SK-N-MC (cell line): ENCODE measurements around the gene CHST10.

ENCODE experiments used
- DNase-seq: peaks from one replicate; pipeline ENCODE4 v3.0.0-alpha.2; 2011; ENCODE audit warnings: low read depth, low spot score
- H3K27ac ChIP-seq: fragments of 200-600 bp; sonication (generic); 2 replicates; pipeline ENCODE4 v1.5.1; 2016; ENCODE audit warnings: mixed run types
- H3K36me3 ChIP-seq: fragments of 200-600 bp; sonication (generic); 2 replicates; pipeline ENCODE4 v1.6.1; 2017; ENCODE audit warnings: antibody characterized with exemption, low read length, mixed read lengths; ENCODE audit not compliant: insufficient read depth
- H3K4me3 ChIP-seq: fragments of 200-600 bp; sonication (generic); 2 replicates; pipeline ENCODE4 v1.5.1; 2016
- H3K9ac ChIP-seq: fragments of 200-600 bp; sonication (generic); 2 replicates; pipeline ENCODE4 v1.8.0; 2017; ENCODE audit warnings: mixed run types, mixed read lengths; ENCODE audit not compliant: insufficient read length
- H3K9me3 ChIP-seq: fragments of 200-600 bp; sonication (generic); 2 replicates; pipeline ENCODE4 v1.6.1; 2017; ENCODE audit warnings: low read depth, mild to moderate bottlenecking, antibody characterized with exemption, low read length, moderate library complexity, mixed read lengths
- EZH2 ChIP-seq: fragments of 200-600 bp; sonication (generic); IDR thresholded peaks from one replicate; pipeline ENCODE4 v1.6.1; 2017; ENCODE audit warnings: antibody characterized with exemption
- FOXP2 ChIP-seq: optimal IDR thresholded peaks from 2 replicates; pipeline ENCODE3; 2011; ENCODE audit warnings: mild to moderate bottlenecking, moderate library complexity; ENCODE audit not compliant: insufficient read depth; ENCODE audit errors: extremely low read length, control extremely low read depth
- POLR2AphosphoS5 ChIP-seq: IDR thresholded peaks from 2 replicates; pipeline ENCODE4 v1.6.1; 2012; ENCODE audit warnings: mild to moderate bottlenecking, low read depth, low read length, borderline replicate concordance

The CHST10 gene

GRCh38 chr2:100419915-100420314, 2.4 kb upstream of the CHST10 start:
- Histone ChIP-seq H3K4me3 (no peak overlapping the region), H3K36me3 (no peaks in the 10 kb centered on the region), H3K27ac (no peak overlapping the region), H3K9me3 (no peaks in the 10 kb centered on the region), H3K9ac (no peak overlapping the region)
- no peak for DNase-seq
- TF ChIP-seq EZH2, result no peak

- H3K27ac ChIP-seq, result no peak overlapping the region
- no peaks in the 10 kb centered on the region for H3K9me3 ChIP-seq
- TF ChIP-seq POLR2AphosphoS5 (no peak), EZH2 (no peak), FOXP2 (no peak)
- no peak for DNase-seq
- H3K9ac ChIP-seq, result no peak overlapping the region
- no peaks in the 10 kb centered on the region for H3K36me3 ChIP-seq
- no peak overlapping the region; the same call in 1 of the 2 replicates for H3K4me3 ChIP-seq
Measured at GRCh38 chr2:100418406-100418962, 1.0 kb upstream of the CHST10 start.

GRCh38 chr2:100417711-100418124, 250 bp upstream of the CHST10 start:
- no peak for DNase-seq
- H3K4me3 ChIP-seq, result peak overlapping the region; percentile 82
- no peak for TF ChIP-seq FOXP2
- TF ChIP-seq POLR2AphosphoS5, result no peak
- no peak for TF ChIP-seq EZH2
- no peak overlapping the region for H3K27ac ChIP-seq
- H3K9me3 ChIP-seq, result no peaks in the 10 kb centered on the region
- H3K36me3 ChIP-seq, result no peaks in the 10 kb centered on the region
- H3K9ac ChIP-seq, result peak overlapping the region; percentile 74

GRCh38 chr2:100416397-100416934, 1.0 kb downstream of the CHST10 start:
- Histone ChIP-seq H3K4me3 (peak overlapping the region; percentile 82), H3K36me3 (no peaks in the 10 kb centered on the region; the same call in 1 of the 2 replicates), H3K9ac (peak overlapping the region; percentile 74), H3K9me3 (no peaks in the 10 kb centered on the region), H3K27ac (no peak overlapping the region)
- DNase-seq, result no peak
- TF ChIP-seq POLR2AphosphoS5 (no peak), EZH2 (no peak), FOXP2 (no peak)

- no peaks in the 10 kb centered on the region; the same call in 1 of the 2 replicates for H3K36me3 ChIP-seq
Measured at GRCh38 chr2:100413571-100413970, 3.9 kb downstream of the CHST10 start.

GRCh38 chr2:100412881-100413321, 4.6 kb downstream of the CHST10 start:
- no peak overlapping the region for H3K4me3 ChIP-seq
- DNase-seq, result no peak
- H3K9ac ChIP-seq, result no peak overlapping the region
- H3K9me3 ChIP-seq, result no peaks in the 10 kb centered on the region
- H3K36me3 ChIP-seq, result no peaks in the 10 kb centered on the region; the same call in 1 of the 2 replicates
- no peak overlapping the region for H3K27ac ChIP-seq
- no peak for TF ChIP-seq FOXP2
- TF ChIP-seq POLR2AphosphoS5, result no peak
- TF ChIP-seq EZH2, result no peak

More at GRCh38 chr2:100413571-100413970, 3.9 kb downstream of the CHST10 start:
- Histone ChIP-seq H3K4me3 (no peak overlapping the region), H3K27ac (no peak overlapping the region), H3K9ac (no peak overlapping the region), H3K9me3 (no peaks in the 10 kb centered on the region)
- no peak for DNase-seq
- TF ChIP-seq POLR2AphosphoS5, result no peak

- H3K4me3 ChIP-seq, result no peak overlapping the region
- H3K36me3 ChIP-seq, result no peaks in the 10 kb centered on the region; the same call in 1 of the 2 replicates
- H3K9me3 ChIP-seq, result no peaks in the 10 kb centered on the region
- no peak overlapping the region for H3K27ac ChIP-seq
- no peak for TF ChIP-seq POLR2AphosphoS5
- no peak for TF ChIP-seq EZH2
- no peak for TF ChIP-seq FOXP2
- H3K9ac ChIP-seq, result no peak overlapping the region
- DNase-seq, result no peak
Measured at GRCh38 chr2:100412466-100412865, 5.0 kb downstream of the CHST10 start.

- DNase-seq, result no peak
- Histone ChIP-seq H3K9me3 (no peaks in the 10 kb centered on the region), H3K27ac (no peak overlapping the region), H3K36me3 (no peaks in the 10 kb centered on the region; the same call in 1 of the 2 replicates), H3K4me3 (no peak overlapping the region), H3K9ac (no peak overlapping the region)
- TF ChIP-seq POLR2AphosphoS5 (no peak), EZH2 (no peak), FOXP2 (no peak)
Measured at GRCh38 chr2:100411841-100412292, 5.6 kb downstream of the CHST10 start.
